Keratinocyte (primary cell): ENCODE results near the gene FLT3LG. TPM values are rescaled to one million over a fixed set of nuclear protein-coding genes. Genes with fewer than 3 reads are reported as not detected.

Experiments
- DNase-seq: peaks from one replicate; pipeline ENCODE4 v3.0.0-alpha.2; 2011; ENCODE audit warnings: low read depth, missing footprints, low spot score
- FAIRE-seq: peaks from 2 replicates; lab custom pipeline; 2011; peaks lifted over from hg19 to GRCh38; lab: Jason Lieb, UNC
- H2AFZ ChIP-seq: 2 replicates; pipeline ENCODE4 v1.6.0; 2012; ENCODE audit warnings: low read length, control low read depth, inconsistent platforms; ENCODE audit not compliant: control insufficient read depth
- H3K27ac ChIP-seq: 2 replicates; pipeline ENCODE4 v1.5.1; 2011; ENCODE audit warnings: low read length; ENCODE audit not compliant: control insufficient read depth, insufficient read depth
- H3K27me3 ChIP-seq: 3 replicates; pipeline ENCODE4 v1.6.0; 2011; ENCODE audit warnings: low read length; ENCODE audit not compliant: control insufficient read depth, insufficient read depth; ENCODE audit errors: extremely low read depth
- H3K36me3 ChIP-seq, 2 experiments: 2 replicates in 1 of 2; 3 replicates in 1 of 2; pipeline ENCODE4 v1.5.1; 2011; ENCODE audit warnings: low read length in 2 of 2, mild to moderate bottlenecking in 1 of 2; ENCODE audit not compliant: control insufficient read depth in 2 of 2, insufficient read depth in 2 of 2; ENCODE audit errors: extremely low read depth in 1 of 2
- H3K4me1 ChIP-seq: 3 replicates; pipeline ENCODE4 v1.5.1; 2011; ENCODE audit warnings: low read length; ENCODE audit not compliant: control insufficient read depth, insufficient read depth; ENCODE audit errors: extremely low read depth
- H3K4me2 ChIP-seq: 3 replicates; pipeline ENCODE4 v1.6.0; 2011; ENCODE audit warnings: low read depth, low read length; ENCODE audit not compliant: control insufficient read depth, insufficient read depth; ENCODE audit errors: extremely low read depth
- H3K4me3 ChIP-seq, 3 experiments: fragments of 200-600 bp in 1 of 3; sonication (generic) in 1 of 3; 2 replicates in 2 of 3; 3 replicates in 1 of 3; pipeline ENCODE4 v1.5.1; 2011 to 2016; ENCODE audit warnings: low read length in 3 of 3, mild to moderate bottlenecking in 3 of 3, control low read depth in 2 of 3, inconsistent platforms in 1 of 3, low read depth in 1 of 3, mixed read lengths in 1 of 3, mixed run types in 1 of 3, moderate library complexity in 1 of 3; ENCODE audit not compliant: control insufficient read depth in 2 of 3, insufficient read depth in 2 of 3; ENCODE audit errors: extremely low read depth in 1 of 3
- H3K79me2 ChIP-seq: 2 replicates; pipeline ENCODE4 v1.6.0; 2012; ENCODE audit warnings: low read length; ENCODE audit not compliant: control insufficient read depth, insufficient read depth
- H3K9ac ChIP-seq: 3 replicates; pipeline ENCODE4 v1.6.0; 2011; ENCODE audit warnings: low read length; ENCODE audit not compliant: control insufficient read depth, insufficient read depth; ENCODE audit errors: extremely low read depth
- H3K9me1 ChIP-seq: 3 replicates; pipeline ENCODE4 v1.6.0; 2011; ENCODE audit warnings: low read length; ENCODE audit not compliant: control insufficient read depth, insufficient read depth; ENCODE audit errors: extremely low read depth
- H3K9me3 ChIP-seq: 2 replicates; pipeline ENCODE4 v1.5.1; 2012; ENCODE audit warnings: low read depth, low read length; ENCODE audit not compliant: control insufficient read depth
- H4K20me1 ChIP-seq: 3 replicates; pipeline ENCODE4 v1.6.0; 2011; ENCODE audit warnings: low read length; ENCODE audit not compliant: control insufficient read depth, insufficient read depth; ENCODE audit errors: extremely low read depth
- CTCF ChIP-seq, 3 experiments: IDR thresholded peaks in 1 of 3; conservative IDR thresholded peaks in 1 of 3; optimal IDR thresholded peaks in 1 of 3; 2 replicates in 2 of 3; 3 replicates in 1 of 3; pipeline versions ENCODE3 to v1.5.1; 2011; ENCODE audit warnings: low read length in 3 of 3, mild to moderate bottlenecking in 3 of 3, moderate library complexity in 2 of 3, control low read depth in 1 of 3, inconsistent platforms in 1 of 3; ENCODE audit not compliant: insufficient read depth in 2 of 3; ENCODE audit errors: extremely low read depth in 1 of 3
- EZH2 ChIP-seq: IDR thresholded peaks from one replicate; pipeline ENCODE4 v1.6.1; 2012; ENCODE audit warnings: inconsistent platforms, mild to moderate bottlenecking, low read length, moderate library complexity
- dilution Hi-C: fragments of 300-500 bp; cut with MboI; formaldehyde crosslinking; loops from one replicate; pipeline ENCODE4 v1.7.0; 2020; ENCODE audit warnings: low sequenced_read_pairs; ENCODE audit not compliant: extremely low pct_ligation_motif_present
- polyA plus RNA-seq, 5 experiments: library from polyadenylated mRNA; depleted of rRNA in 3 of 5; stranded (reverse) in 3 of 5; stranded (forward) in 1 of 5; unstranded in 1 of 5; fragments of >200 nt; gene quantifications; 1 replicate in 1 of 5; 2 replicates in 3 of 5; 3 replicates in 1 of 5; pipeline versions ENCODE4 v1.2.1 to v1.2.3, GENCODE V29; 2011 to 2012; ENCODE audit warnings: missing spikeins in 2 of 5, low read depth in 1 of 5, low replicate concordance in 1 of 5

Gene FLT3LG
- polyA plus RNA-seq, 1 donor (not counting 4 experiments of a cell fraction or from before 2014, with no cell fraction given): 0.80 TPM

GRCh38 chr19:49520705-49521319 lies 46.8 kb downstream of the FLT3LG start:
- Histone ChIP-seq H3K27ac (no peak overlapping the region), H3K9me1 (no peaks in the 10 kb centered on the region), H3K36me3 (no peaks in the 10 kb centered on the region), H2AFZ (no peak overlapping the region), H3K4me1 (no peaks in the 10 kb centered on the region), H3K9me3 (no peaks in the 10 kb centered on the region), H3K79me2 (no peaks in the 10 kb centered on the region), H3K4me2 (no peak overlapping the region), H3K4me3 (no peak overlapping the region), H3K27me3 (no peaks in the 10 kb centered on the region), H3K9ac (no peak overlapping the region), H4K20me1 (no peaks in the 10 kb centered on the region)
- TF ChIP-seq EZH2 (no peak), CTCF (optimal IDR thresholded peaks at IDR 0.05 in 1 of 3, IDR thresholded peaks at IDR 0.05 in 1 of 3, conservative IDR thresholded peaks at IDR 0.05 in 1 of 3; ENCODE audit: extremely low read depth in 1 of 3, insufficient read depth in 2 of 3, low read length in 3 of 3) (no peak)
- FAIRE-seq (no peak), DNase-seq (no peak)
- dilution Hi-C loops: no loop called here

GRCh38 chr19:49524812-49525455 lies 50.9 kb downstream of the FLT3LG start:
- H3K4me3 ChIP-seq: no peak overlapping the region
- no peak overlapping the region for H3K4me2 ChIP-seq
- H2AFZ ChIP-seq: no peak overlapping the region
- no peaks in the 10 kb centered on the region for H3K9me3 ChIP-seq
- no peak for TF ChIP-seq EZH2
- no peak for TF ChIP-seq CTCF (optimal IDR thresholded peaks at IDR 0.05 in 1 of 3, IDR thresholded peaks at IDR 0.05 in 1 of 3, conservative IDR thresholded peaks at IDR 0.05 in 1 of 3; ENCODE audit: extremely low read depth in 1 of 3, insufficient read depth in 2 of 3, low read length in 3 of 3)
- no peaks in the 10 kb centered on the region for H3K4me1 ChIP-seq
- H3K9me1 ChIP-seq: no peaks in the 10 kb centered on the region
- no peak for DNase-seq
- FAIRE-seq: no peak
- no peaks in the 10 kb centered on the region for H3K79me2 ChIP-seq
- no peaks in the 10 kb centered on the region for H3K27me3 ChIP-seq
- dilution Hi-C loops: no loop called here
- no peaks in the 10 kb centered on the region for H3K36me3 ChIP-seq
- no peak overlapping the region for H3K9ac ChIP-seq
- H3K27ac ChIP-seq: no peak overlapping the region
- no peaks in the 10 kb centered on the region for H4K20me1 ChIP-seq
